ENCODE results near the gene IFITM10. TPM values are rescaled to one million over a fixed set of nuclear protein-coding genes. Genes with fewer than 3 reads are reported as not detected.

The IFITM10 gene
- total and polyA plus RNA-seq, 2 donors (not counting 1 experiment from before 2014, with no cell fraction given) = 0.15 to 0.50 TPM

GRCh38 chr11:1719781-1720180 is 30.6 kb downstream of the IFITM10 start:
- no peak for DNase-seq (ENCODE audit: low read depth in 2 of 2)
- H2AFZ ChIP-seq (ENCODE audit: low read length) = no peak overlapping the region
- H3K4me2 ChIP-seq (ENCODE audit: extremely low read depth, insufficient read depth, low read length) = no peak overlapping the region
- no peak overlapping the region for H3K4me3 ChIP-seq (replicated peaks in 1 of 4; ENCODE audit: control extremely low read depth in 1 of 4, insufficient read depth in 1 of 4, low read depth in 3 of 4, low read length in 4 of 4)
- H3K79me2 ChIP-seq (ENCODE audit: control insufficient read depth, insufficient read depth, low read length) = no peaks in the 10 kb centered on the region
- H3K27ac ChIP-seq (ENCODE audit: insufficient read depth, low read length) = no peak overlapping the region
- no peak for TF ChIP-seq EZH2 (IDR thresholded peaks at IDR 0.05; ENCODE audit: low read length, missing control alignments)
- no peak for TF ChIP-seq CTCF (conservative IDR thresholded peaks at IDR 0.05 in 1 of 2, IDR thresholded peaks at IDR 0.05 in 1 of 2; ENCODE audit: low read depth in 1 of 2, low read length in 2 of 2)
- no peak overlapping the region for H3K9ac ChIP-seq (ENCODE audit: insufficient read depth, low read length)
- H4K20me1 ChIP-seq (ENCODE audit: control insufficient read depth, extremely low read depth, insufficient read depth, low read length) = no peaks in the 10 kb centered on the region
- no peaks in the 10 kb centered on the region for H3K36me3 ChIP-seq (ENCODE audit: control insufficient read depth, insufficient read depth, low read length)
- no peaks in the 10 kb centered on the region for H3K4me1 ChIP-seq (ENCODE audit: control insufficient read depth, extremely low read depth, insufficient read depth, low read length)
- peaks cover 2% of the 10 kb centered on the region for H3K27me3 ChIP-seq (ENCODE audit: control insufficient read depth, insufficient read depth, low read length)
- H3K9me3 ChIP-seq (ENCODE audit: control insufficient read depth, insufficient read depth, low read depth, low read length) = no peaks in the 10 kb centered on the region

- no peaks in the 10 kb centered on the region for H3K4me1 ChIP-seq (ENCODE audit: control insufficient read depth, extremely low read depth, insufficient read depth, low read length)
- H3K36me3 ChIP-seq (ENCODE audit: control insufficient read depth, insufficient read depth, low read length) = no peaks in the 10 kb centered on the region
- H4K20me1 ChIP-seq (ENCODE audit: control insufficient read depth, extremely low read depth, insufficient read depth, low read length) = no peaks in the 10 kb centered on the region
- H3K27ac ChIP-seq (ENCODE audit: insufficient read depth, low read length) = no peak overlapping the region
- H3K79me2 ChIP-seq (ENCODE audit: control insufficient read depth, insufficient read depth, low read length) = no peaks in the 10 kb centered on the region
- no peak overlapping the region for H3K9ac ChIP-seq (ENCODE audit: insufficient read depth, low read length)
- no peak for DNase-seq (ENCODE audit: low read depth in 2 of 2)
- H3K4me2 ChIP-seq (ENCODE audit: extremely low read depth, insufficient read depth, low read length) = no peak overlapping the region
- TF ChIP-seq EZH2 (IDR thresholded peaks at IDR 0.05; ENCODE audit: low read length, missing control alignments) = no peak
- no peak for TF ChIP-seq CTCF (conservative IDR thresholded peaks at IDR 0.05 in 1 of 2, IDR thresholded peaks at IDR 0.05 in 1 of 2; ENCODE audit: low read depth in 1 of 2, low read length in 2 of 2)
- H2AFZ ChIP-seq (ENCODE audit: low read length) = no peak overlapping the region
- H3K9me3 ChIP-seq (ENCODE audit: control insufficient read depth, insufficient read depth, low read depth, low read length) = no peaks in the 10 kb centered on the region
- peaks cover 2% of the 10 kb centered on the region for H3K27me3 ChIP-seq (ENCODE audit: control insufficient read depth, insufficient read depth, low read length)
- no peak overlapping the region for H3K4me3 ChIP-seq (replicated peaks in 1 of 4; ENCODE audit: control extremely low read depth in 1 of 4, insufficient read depth in 1 of 4, low read depth in 3 of 4, low read length in 4 of 4)
Observed at GRCh38 chr11:1718326-1718725, 32.1 kb downstream of the IFITM10 start.

- DNase-seq (ENCODE audit: low read depth in 2 of 2) = no peak
- Histone ChIP-seq H3K4me3 (replicated peaks in 1 of 4; ENCODE audit: control extremely low read depth in 1 of 4, insufficient read depth in 1 of 4, low read depth in 3 of 4, low read length in 4 of 4) (no peak overlapping the region), H3K4me1 (ENCODE audit: control insufficient read depth, extremely low read depth, insufficient read depth, low read length) (no peaks in the 10 kb centered on the region), H3K9me3 (ENCODE audit: control insufficient read depth, insufficient read depth, low read depth, low read length) (no peaks in the 10 kb centered on the region), H3K79me2 (ENCODE audit: control insufficient read depth, insufficient read depth, low read length) (no peaks in the 10 kb centered on the region), H4K20me1 (ENCODE audit: control insufficient read depth, extremely low read depth, insufficient read depth, low read length) (no peaks in the 10 kb centered on the region), H3K27ac (ENCODE audit: insufficient read depth, low read length) (no peak overlapping the region), H3K36me3 (ENCODE audit: control insufficient read depth, insufficient read depth, low read length) (no peaks in the 10 kb centered on the region), H2AFZ (ENCODE audit: low read length) (no peak overlapping the region), H3K27me3 (ENCODE audit: control insufficient read depth, insufficient read depth, low read length) (peaks cover 2% of the 10 kb centered on the region), H3K9ac (ENCODE audit: insufficient read depth, low read length) (no peak overlapping the region), H3K4me2 (ENCODE audit: extremely low read depth, insufficient read depth, low read length) (no peak overlapping the region)
- TF ChIP-seq CTCF (conservative IDR thresholded peaks at IDR 0.05 in 1 of 2, IDR thresholded peaks at IDR 0.05 in 1 of 2; ENCODE audit: low read depth in 1 of 2, low read length in 2 of 2) = no peak
- TF ChIP-seq EZH2 (IDR thresholded peaks at IDR 0.05; ENCODE audit: low read length, missing control alignments) = no peak
Observed at GRCh38 chr11:1717745-1718144, 32.6 kb downstream of the IFITM10 start.

Measured in fibroblast of lung (primary cell).